AG10803 (cell line): Measurements from ENCODE around the gene CTSD.

Source experiments
- DNase-seq: peaks from one replicate; pipeline ENCODE4 v3.0.0; 2010; ENCODE audit warnings: low read depth
- H3K4me3 ChIP-seq: 2 replicates; pipeline ENCODE4 v1.5.1; 2011; ENCODE audit warnings: mild to moderate bottlenecking, low read length, control low read depth
- CTCF ChIP-seq: conservative IDR thresholded peaks from 2 replicates; pipeline ENCODE4 v1.5.1; 2011; ENCODE audit warnings: mild to moderate bottlenecking, low read length, control low read depth, inconsistent platforms

The CTSD gene

GRCh38 chr11:1785749-1786413 is 22.2 kb upstream of the CTSD start:
- DNase-seq, result peak; percentile 34
- 0 out of 2 replicates have a peak, but pooled peaks have one; percentile 9 for TF ChIP-seq CTCF
- H3K4me3 ChIP-seq, result no peak overlapping the region

- TF ChIP-seq CTCF, result no peak
- no peak overlapping the region for H3K4me3 ChIP-seq
- DNase-seq, result no peak
These were observed 21.3 kb upstream of the CTSD start for GRCh38 chr11:1784761-1785650.

- no peak for TF ChIP-seq CTCF
- no peak overlapping the region for H3K4me3 ChIP-seq
These were observed 20.2 kb upstream of the CTSD start for GRCh38 chr11:1783725-1784529.

GRCh38 chr11:1782831-1783724 is 19.4 kb upstream of the CTSD start:
- TF ChIP-seq CTCF, result no peak
- H3K4me3 ChIP-seq, result no peak overlapping the region
- DNase-seq, result peak; percentile 45

More at GRCh38 chr11:1783725-1784529, 20.2 kb upstream of the CTSD start:
- no peak for DNase-seq

- DNase-seq, result no peak
- no peak overlapping the region for H3K4me3 ChIP-seq
- no peak for TF ChIP-seq CTCF
These were observed 18.4 kb upstream of the CTSD start for GRCh38 chr11:1782031-1782590.

- H3K4me3 ChIP-seq, result no peak overlapping the region
- DNase-seq, result no peak
- TF ChIP-seq CTCF, result no peak
These were observed 17.9 kb upstream of the CTSD start for GRCh38 chr11:1781593-1781975.
